Ecto neural progenitor cell (in vitro differentiated cells): ENCODE results near the gene GALNS.
"Not testable (repeated sequence)": the region's sequence is repeated elsewhere in the genome, so short reads cannot be mapped to it uniquely, and the experiment has no call there.

Source experiments
- DNase-seq: peaks from one replicate; pipeline ENCODE4 v3.0.0-alpha.2; 2018; ENCODE audit warnings: low spot score

Gene GALNS

GRCh38 chr16:88838566-88838965 lies 18.2 kb downstream of the GALNS start:
- no peak for DNase-seq

GRCh38 chr16:88837806-88838205 lies 18.9 kb downstream of the GALNS start:
- DNase-seq = no peak

- DNase-seq = no peak
Measured at GRCh38 chr16:88836791-88837190, 20.0 kb downstream of the GALNS start.

GRCh38 chr16:88835818-88836217 lies 20.9 kb downstream of the GALNS start:
- no peak for DNase-seq

- DNase-seq = no peak
Measured at GRCh38 chr16:88835383-88835782, 21.4 kb downstream of the GALNS start.

- DNase-seq = no peak
Measured at GRCh38 chr16:88834670-88835069, 22.1 kb downstream of the GALNS start.

GRCh38 chr16:88833086-88833485 lies 23.7 kb downstream of the GALNS start:
- no peak for DNase-seq

GRCh38 chr16:88831838-88832237 lies 24.9 kb downstream of the GALNS start:
- DNase-seq = no peak

- DNase-seq = no peak
Measured at GRCh38 chr16:88830783-88831182, 26.0 kb downstream of the GALNS start.

GRCh38 chr16:88830258-88830657 lies 26.5 kb downstream of the GALNS start:
- DNase-seq = no peak

GRCh38 chr16:88828711-88829110 lies 28.0 kb downstream of the GALNS start:
- DNase-seq = no peak

GRCh38 chr16:88827727-88828126 lies 29.0 kb downstream of the GALNS start:
- no peak for DNase-seq

- DNase-seq = no peak
Measured at GRCh38 chr16:88826070-88826840, 30.5 kb downstream of the GALNS start.

- no peak for DNase-seq
Measured at GRCh38 chr16:88825146-88825545, 31.6 kb downstream of the GALNS start.

- DNase-seq = no peak
Measured at GRCh38 chr16:88824256-88825077, 32.3 kb downstream of the GALNS start.

GRCh38 chr16:88823646-88824045 lies 33.1 kb downstream of the GALNS start:
- not testable (repeated sequence) for DNase-seq

GRCh38 chr16:88822281-88823040 lies 34.3 kb downstream of the GALNS start:
- no peak for DNase-seq

- no peak for DNase-seq
Measured at GRCh38 chr16:88821168-88821850, 35.4 kb downstream of the GALNS start.

- no peak for DNase-seq
Measured at GRCh38 chr16:88820385-88821025, 36.2 kb downstream of the GALNS start.

GRCh38 chr16:88819126-88819525 lies 37.6 kb downstream of the GALNS start:
- DNase-seq = no peak

GRCh38 chr16:88818575-88818874 lies 38.2 kb downstream of the GALNS start:
- no peak for DNase-seq
